ENCODE measurements around the gene LSM2. TPM values are rescaled to one million over a fixed set of nuclear protein-coding genes. Genes with fewer than 3 reads are reported as not detected.
A peak's percentile ranks its signal among the peaks of the same experiment; 100 is the strongest.
"Not testable (repeated sequence)": the region's sequence is repeated elsewhere in the genome, so short reads cannot be mapped to it uniquely, and the experiment has no call there.

Gene LSM2
- total RNA-seq, 1 experiment from 2014 or later: 56.3 TPM

GRCh38 chr6:31811645-31812044 is 4.9 kb upstream of the LSM2 start:
- intact Hi-C loops (cut with micrococcal nuclease; ENCODE audit: unreplicated experiment): no loop called here
- Histone ChIP-seq H3K4me3 (ENCODE audit: low read depth, low read length) (no peak overlapping the region), H3K27me3 (replicated peaks; ENCODE audit: control insufficient read depth, insufficient read depth, low read length) (no peaks in the 10 kb centered on the region), H3K9me3 (no peaks in the 10 kb centered on the region), H3K4me1 (peaks cover 10% of the 10 kb centered on the region), H3K36me3 (ENCODE audit: control insufficient read depth, insufficient read depth, low read length) (no peaks in the 10 kb centered on the region)
- no peaks in the 10 kb centered on the region for H3K9me3 Mint-ChIP-seq (ENCODE audit: unreplicated experiment)
- no peak for TF ChIP-seq CTCF (IDR thresholded peaks at IDR 0.05; ENCODE audit: insufficient read depth in 1 of 2, low read depth in 1 of 2, low read length in 1 of 2, severe bottlenecking in 1 of 2, unreplicated experiment in 1 of 2)
- peaks cover 19% of the 10 kb centered on the region for H3K36me3 Mint-ChIP-seq (ENCODE audit: insufficient read depth, unreplicated experiment)
- ChIA-PET POLR2A (no interaction called here), CTCF (no interaction called here)
- H3K27ac Mint-ChIP-seq (ENCODE audit: unreplicated experiment): no peak overlapping the region
- H3K4me3 Mint-ChIP-seq (ENCODE audit: unreplicated experiment): no peak overlapping the region
- BruUV-seq (replicated peaks): no TSS peak
- H3K27me3 Mint-ChIP-seq (ENCODE audit: insufficient read depth, unreplicated experiment): no peaks in the 10 kb centered on the region
- DNase-seq: no peak
- H3K4me1 Mint-ChIP-seq (ENCODE audit: low read depth, unreplicated experiment): peaks cover 9% of the 10 kb centered on the region

GRCh38 chr6:31808599-31808998 is 1.8 kb upstream of the LSM2 start:
- BruUV-seq (replicated peaks); H3K9me3 Mint-ChIP-seq (ENCODE audit: unreplicated experiment): not testable (repeated sequence)
- CTCF ChIA-PET: interaction anchor here (0.7 kb wide), 1 partner anchor 16 kb away, joined by 4 read pairs; no protein-coding TSS in a partner anchor

GRCh38 chr6:31805939-31806469 is 762 bp downstream of the LSM2 start:
- intact Hi-C loops (cut with micrococcal nuclease; ENCODE audit: unreplicated experiment): loop anchor here (1.0 to 2.0 kb wide), 3 partner anchors 16 to 57 kb away; partner anchors contain the start of genes HSPA1B and NEU1
- no peak for DNase-seq
- peak overlapping the region; percentile 68 for H3K4me3 ChIP-seq (ENCODE audit: low read depth, low read length)
- POLR2A ChIA-PET: interaction anchor here (1.5 to 1.8 kb wide), 5 partner anchors 9 to 67 kb away, joined by 8 to 45 read pairs (median 23); partner anchors contain the start of genes HSPA1A, HSPA1B, HSPA1L and MSH5
- H3K4me3 Mint-ChIP-seq (ENCODE audit: unreplicated experiment): peak overlapping the region; percentile 92
- no peaks in the 10 kb centered on the region for H3K27me3 Mint-ChIP-seq (ENCODE audit: insufficient read depth, unreplicated experiment)
- H3K4me1 ChIP-seq: peaks cover 12% of the 10 kb centered on the region; the same call in 1 of the 2 replicates
- H3K9me3 Mint-ChIP-seq (ENCODE audit: unreplicated experiment): no peaks in the 10 kb centered on the region
- no peaks in the 10 kb centered on the region for H3K36me3 ChIP-seq (ENCODE audit: control insufficient read depth, insufficient read depth, low read length)
- CTCF ChIA-PET: interaction anchor here (1.2 to 1.9 kb wide), 7 partner anchors 9 to 36 kb away, joined by 4 to 21 read pairs (median 9); partner anchors contain the start of genes HSPA1A, HSPA1B, HSPA1L and VARS1
- no peaks in the 10 kb centered on the region for H3K27me3 ChIP-seq (replicated peaks; ENCODE audit: control insufficient read depth, insufficient read depth, low read length)
- peaks cover 32% of the 10 kb centered on the region for H3K36me3 Mint-ChIP-seq (ENCODE audit: insufficient read depth, unreplicated experiment)
- H3K27ac Mint-ChIP-seq (ENCODE audit: unreplicated experiment): peak overlapping the region; percentile 89
- TSS peak; percentile 73 for BruUV-seq (replicated peaks)
- TF ChIP-seq CTCF (IDR thresholded peaks at IDR 0.05; ENCODE audit: insufficient read depth in 1 of 2, low read depth in 1 of 2, low read length in 1 of 2, severe bottlenecking in 1 of 2, unreplicated experiment in 1 of 2): no peak
- no peaks in the 10 kb centered on the region for H3K9me3 ChIP-seq
- H3K4me1 Mint-ChIP-seq (ENCODE audit: low read depth, unreplicated experiment): peaks cover 12% of the 10 kb centered on the region

More at GRCh38 chr6:31808599-31808998, 1.8 kb upstream of the LSM2 start:
- Mint-ChIP-seq H3K36me3 (ENCODE audit: insufficient read depth, unreplicated experiment) (peaks cover 14% of the 10 kb centered on the region), H3K4me1 (ENCODE audit: low read depth, unreplicated experiment) (peaks cover 14% of the 10 kb centered on the region)
- peaks cover 14% of the 10 kb centered on the region for H3K4me1 ChIP-seq
- H3K27me3 ChIP-seq (replicated peaks; ENCODE audit: control insufficient read depth, insufficient read depth, low read length); H3K27ac Mint-ChIP-seq (ENCODE audit: unreplicated experiment); H3K36me3 ChIP-seq (ENCODE audit: control insufficient read depth, insufficient read depth, low read length); intact Hi-C loops (cut with micrococcal nuclease; ENCODE audit: unreplicated experiment); H3K27me3 Mint-ChIP-seq (ENCODE audit: insufficient read depth, unreplicated experiment); H3K4me3 ChIP-seq (ENCODE audit: low read depth, low read length); H3K4me3 Mint-ChIP-seq (ENCODE audit: unreplicated experiment); DNase-seq; H3K9me3 ChIP-seq: not testable (repeated sequence)
- POLR2A ChIA-PET: interaction anchor here (0.7 kb wide), 1 partner anchor 1092 kb away, joined by 3 read pairs; the partner anchor contains the start of gene MDC1

- H3K36me3 ChIP-seq (ENCODE audit: control insufficient read depth, insufficient read depth, low read length); H3K4me1 ChIP-seq; H3K27ac Mint-ChIP-seq (ENCODE audit: unreplicated experiment); DNase-seq; H3K4me3 ChIP-seq (ENCODE audit: low read depth, low read length); intact Hi-C loops (cut with micrococcal nuclease; ENCODE audit: unreplicated experiment); H3K4me1 Mint-ChIP-seq (ENCODE audit: low read depth, unreplicated experiment); BruUV-seq (replicated peaks); H3K9me3 Mint-ChIP-seq (ENCODE audit: unreplicated experiment); H3K9me3 ChIP-seq; H3K27me3 Mint-ChIP-seq (ENCODE audit: insufficient read depth, unreplicated experiment); H3K4me3 Mint-ChIP-seq (ENCODE audit: unreplicated experiment); H3K27me3 ChIP-seq (replicated peaks; ENCODE audit: control insufficient read depth, insufficient read depth, low read length): not testable (repeated sequence)
- ChIA-PET POLR2A (interaction anchor here (0.6 kb wide), 1 partner anchor 31 kb away, joined by 3 read pairs; no protein-coding TSS in a partner anchor), CTCF (interaction anchor here (0.7 kb wide), 1 partner anchor 71 kb away, joined by 3 read pairs; no protein-coding TSS in a partner anchor)
- peaks cover 24% of the 10 kb centered on the region for H3K36me3 Mint-ChIP-seq (ENCODE audit: insufficient read depth, unreplicated experiment)
Measured at GRCh38 chr6:31801031-31801927, 5.5 kb downstream of the LSM2 start.

All from Caco-2 (cell line).